Measurements from ENCODE around the gene IRF2.

DNA sequence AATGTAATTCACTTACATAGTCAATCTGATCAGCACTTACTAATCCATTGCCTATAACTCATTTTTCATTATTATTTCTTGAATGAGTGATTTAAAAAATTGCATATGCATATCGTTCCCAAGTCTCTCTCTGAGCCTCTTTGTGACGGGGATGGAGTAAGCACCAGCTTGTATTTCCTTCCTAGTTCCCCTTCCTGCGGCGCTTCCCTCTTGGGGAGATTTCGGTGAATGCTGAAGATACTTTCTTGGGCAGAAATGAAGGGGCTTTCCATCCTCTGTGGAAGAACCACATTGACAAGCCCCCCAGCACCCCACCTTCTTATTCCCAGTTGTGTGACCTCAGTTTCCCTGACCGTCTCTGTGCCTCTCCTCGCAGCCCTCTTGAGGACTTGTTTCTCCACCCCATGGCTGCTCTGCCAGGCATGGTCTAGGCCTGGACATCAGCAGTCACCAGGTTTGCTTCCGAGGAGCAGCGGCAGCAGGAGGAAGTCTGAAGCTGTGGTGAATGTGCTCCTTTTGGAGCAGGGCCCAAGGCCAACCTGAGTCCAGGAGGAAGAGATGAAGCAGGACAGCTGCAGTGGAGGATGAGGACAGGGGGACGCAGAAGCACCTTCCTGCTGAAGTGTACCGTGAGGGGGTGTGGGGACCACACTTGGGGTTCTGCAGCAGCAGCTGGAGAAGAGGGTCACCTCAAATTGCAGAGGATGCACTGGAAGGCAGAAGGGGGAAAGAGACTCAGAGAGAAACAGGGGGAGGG lies 124.9 kb downstream of the IRF2 start:
- TF ChIP-seq POLR2AphosphoS5 (IDR thresholded peaks at IDR 0.05) (no peak), POLR2A (IDR thresholded peaks at IDR 0.05; ENCODE audit: low read depth) (no peak)
- TF ChIP-seq, protein P1, sequence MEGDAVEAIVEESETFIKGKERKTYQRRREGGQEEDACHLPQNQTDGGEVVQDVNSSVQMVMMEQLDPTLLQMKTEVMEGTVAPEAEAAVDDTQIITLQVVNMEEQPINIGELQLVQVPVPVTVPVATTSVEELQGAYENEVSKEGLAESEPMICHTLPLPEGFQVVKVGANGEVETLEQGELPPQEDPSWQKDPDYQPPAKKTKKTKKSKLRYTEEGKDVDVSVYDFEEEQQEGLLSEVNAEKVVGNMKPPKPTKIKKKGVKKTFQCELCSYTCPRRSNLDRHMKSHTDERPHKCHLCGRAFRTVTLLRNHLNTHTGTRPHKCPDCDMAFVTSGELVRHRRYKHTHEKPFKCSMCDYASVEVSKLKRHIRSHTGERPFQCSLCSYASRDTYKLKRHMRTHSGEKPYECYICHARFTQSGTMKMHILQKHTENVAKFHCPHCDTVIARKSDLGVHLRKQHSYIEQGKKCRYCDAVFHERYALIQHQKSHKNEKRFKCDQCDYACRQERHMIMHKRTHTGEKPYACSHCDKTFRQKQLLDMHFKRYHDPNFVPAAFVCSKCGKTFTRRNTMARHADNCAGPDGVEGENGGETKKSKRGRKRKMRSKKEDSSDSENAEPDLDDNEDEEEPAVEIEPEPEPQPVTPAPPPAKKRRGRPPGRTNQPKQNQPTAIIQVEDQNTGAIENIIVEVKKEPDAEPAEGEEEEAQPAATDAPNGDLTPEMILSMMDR (IDR thresholded peaks at IDR 0.05) = no peak
